TTC549 (cell line): ENCODE results near the gene COL4A2.
"Not testable (repeated sequence)": the region's sequence is repeated elsewhere in the genome, so short reads cannot be mapped to it uniquely, and the experiment has no call there.

Experiments used
- FAIRE-seq: peaks from 2 replicates; lab custom pipeline; 2012; peaks lifted over from hg19 to GRCh38; lab: Jason Lieb, UNC

Gene COL4A2

GRCh38 chr13:110308656-110309359, 1.7 kb downstream of the COL4A2 start:
- no peak for FAIRE-seq

- no peak for FAIRE-seq
These were observed 2.8 kb downstream of the COL4A2 start for GRCh38 chr13:110309661-110310524.

- no peak for FAIRE-seq
These were observed 3.7 kb downstream of the COL4A2 start for GRCh38 chr13:110310541-110311442.

GRCh38 chr13:110311443-110312338, 4.6 kb downstream of the COL4A2 start:
- no peak for FAIRE-seq

- FAIRE-seq: no peak
These were observed 5.4 kb downstream of the COL4A2 start for GRCh38 chr13:110312339-110313031.

GRCh38 chr13:110313261-110313660, 6.2 kb downstream of the COL4A2 start:
- not testable (repeated sequence) for FAIRE-seq

GRCh38 chr13:110313733-110314132, 6.6 kb downstream of the COL4A2 start:
- not testable (repeated sequence) for FAIRE-seq

- FAIRE-seq: no peak
These were observed 7.6 kb downstream of the COL4A2 start for GRCh38 chr13:110314516-110315245.

- no peak for FAIRE-seq
These were observed 9.1 kb downstream of the COL4A2 start for GRCh38 chr13:110316196-110316595.

GRCh38 chr13:110317093-110317492, 10.0 kb downstream of the COL4A2 start:
- FAIRE-seq: no peak

- FAIRE-seq: no peak
These were observed 10.6 kb downstream of the COL4A2 start for GRCh38 chr13:110317496-110318195.

GRCh38 chr13:110318920-110319319, 11.8 kb downstream of the COL4A2 start:
- no peak for FAIRE-seq

- no peak for FAIRE-seq
These were observed 12.3 kb downstream of the COL4A2 start for GRCh38 chr13:110319397-110319773.

- no peak for FAIRE-seq
These were observed 12.9 kb downstream of the COL4A2 start for GRCh38 chr13:110319774-110320509.

- no peak for FAIRE-seq
These were observed 13.6 kb downstream of the COL4A2 start for GRCh38 chr13:110320645-110321044.

GRCh38 chr13:110321573-110321972, 14.5 kb downstream of the COL4A2 start:
- FAIRE-seq: not testable (repeated sequence)

- no peak for FAIRE-seq
These were observed 15.2 kb downstream of the COL4A2 start for GRCh38 chr13:110322126-110322827.

- no peak for FAIRE-seq
These were observed 15.7 kb downstream of the COL4A2 start for GRCh38 chr13:110322828-110323171.
